ENCODE results near the gene NMUR1. TPM values are rescaled to one million over a fixed set of nuclear protein-coding genes. Genes with fewer than 3 reads are reported as not detected.

NMUR1 gene
- total RNA-seq, 1 donor from 2014 or later: not detected

DNA sequence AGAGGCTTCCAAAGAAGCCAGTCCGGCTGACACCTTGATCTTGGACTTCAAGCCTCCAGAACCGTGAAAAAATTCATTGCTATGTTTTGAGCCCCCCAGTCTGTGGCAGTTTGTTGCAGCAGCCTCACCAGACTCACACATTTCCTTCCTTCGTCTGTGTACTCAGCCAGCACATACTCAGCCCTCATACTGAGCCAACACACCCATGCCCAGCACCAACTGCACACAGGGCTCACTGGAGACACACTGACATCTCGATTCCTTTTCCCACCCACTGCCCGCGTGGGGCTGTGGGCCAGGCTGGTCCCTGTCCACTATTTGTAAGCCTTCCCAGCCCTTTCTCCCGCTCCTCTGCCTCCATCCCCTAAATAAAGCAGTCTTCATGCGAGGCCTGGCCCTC is 24.1 kb upstream of the NMUR1 start:
- DNase-seq (ENCODE audit: low read depth): no peak

DNA sequence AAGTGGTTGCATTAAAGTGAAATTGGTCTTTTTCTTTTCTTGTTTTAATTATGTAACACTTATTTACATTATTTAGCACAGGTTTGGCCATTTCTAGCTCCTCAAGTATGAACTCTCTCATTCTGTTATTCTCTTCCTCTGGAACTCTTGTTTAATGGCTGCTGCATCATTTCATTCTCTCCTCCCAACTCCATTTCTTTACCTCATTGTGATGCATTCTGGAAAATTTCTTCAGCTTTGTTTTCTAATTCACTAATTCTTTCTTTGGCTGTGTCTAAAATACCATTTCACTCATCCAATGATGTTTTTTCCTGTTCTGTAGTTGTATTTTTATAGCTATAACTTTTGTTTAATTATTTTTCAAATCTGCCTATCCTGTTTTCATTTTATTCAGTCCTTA is 22.5 kb upstream of the NMUR1 start:
- DNase-seq (ENCODE audit: low read depth): no peak

DNA sequence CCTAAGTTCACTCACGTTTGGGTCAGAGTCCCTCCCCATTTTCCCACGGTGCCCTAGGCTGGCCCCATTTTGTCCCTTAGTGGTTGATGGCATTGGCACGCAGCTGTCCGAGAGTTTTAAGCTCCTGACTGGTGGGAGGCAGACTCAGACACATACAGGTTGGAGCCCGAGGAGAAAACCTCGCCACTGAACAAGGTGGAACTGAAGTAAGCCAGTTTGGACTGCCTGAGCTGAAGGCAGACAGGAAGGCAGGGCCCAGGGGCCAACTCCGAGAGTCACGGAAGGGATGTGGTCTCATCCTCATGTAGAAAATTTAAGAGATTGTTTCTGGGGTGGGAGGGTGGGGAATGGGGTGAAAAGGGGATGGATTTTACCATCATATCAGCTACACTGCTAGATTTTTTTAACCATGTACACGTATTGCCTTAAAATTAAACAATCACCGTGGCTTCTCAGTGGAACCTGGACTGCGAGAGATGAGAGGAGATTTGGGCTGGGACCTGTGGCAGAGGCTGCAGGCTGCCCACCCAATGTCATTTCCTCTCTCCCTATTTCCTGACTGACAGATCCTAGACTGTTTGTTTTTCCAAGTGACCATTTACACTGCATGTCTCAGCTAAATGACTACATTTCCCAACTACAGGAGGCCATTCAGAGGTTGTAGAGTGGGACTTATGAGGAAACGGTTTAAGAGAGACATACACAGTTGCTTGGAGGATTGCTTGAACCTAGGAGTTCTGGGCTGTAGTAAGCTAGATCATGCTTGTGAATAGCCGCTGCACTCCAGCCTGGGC is 19.4 kb upstream of the NMUR1 start:
- DNase-seq (ENCODE audit: low read depth): no peak

DNA sequence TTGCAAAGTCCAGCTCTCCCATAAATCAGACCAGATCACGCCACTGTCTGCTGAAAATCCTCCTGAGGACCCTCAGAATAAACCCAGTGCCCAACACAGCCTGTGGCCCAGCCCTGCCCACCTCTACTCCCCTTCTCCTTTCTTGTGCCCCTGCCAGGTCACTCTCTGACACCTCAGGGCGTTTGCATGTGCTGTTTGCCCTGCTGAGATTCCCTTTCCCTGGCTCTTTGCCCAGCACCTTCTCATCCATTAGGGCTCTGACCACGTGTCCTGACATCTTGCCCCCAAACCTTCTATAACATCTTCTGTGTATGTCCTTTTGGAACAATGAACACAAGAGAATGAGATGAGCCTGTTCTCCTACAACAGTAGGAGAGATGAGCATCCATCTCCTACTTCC is 18.5 kb upstream of the NMUR1 start:
- DNase-seq (ENCODE audit: low read depth): no peak

DNA sequence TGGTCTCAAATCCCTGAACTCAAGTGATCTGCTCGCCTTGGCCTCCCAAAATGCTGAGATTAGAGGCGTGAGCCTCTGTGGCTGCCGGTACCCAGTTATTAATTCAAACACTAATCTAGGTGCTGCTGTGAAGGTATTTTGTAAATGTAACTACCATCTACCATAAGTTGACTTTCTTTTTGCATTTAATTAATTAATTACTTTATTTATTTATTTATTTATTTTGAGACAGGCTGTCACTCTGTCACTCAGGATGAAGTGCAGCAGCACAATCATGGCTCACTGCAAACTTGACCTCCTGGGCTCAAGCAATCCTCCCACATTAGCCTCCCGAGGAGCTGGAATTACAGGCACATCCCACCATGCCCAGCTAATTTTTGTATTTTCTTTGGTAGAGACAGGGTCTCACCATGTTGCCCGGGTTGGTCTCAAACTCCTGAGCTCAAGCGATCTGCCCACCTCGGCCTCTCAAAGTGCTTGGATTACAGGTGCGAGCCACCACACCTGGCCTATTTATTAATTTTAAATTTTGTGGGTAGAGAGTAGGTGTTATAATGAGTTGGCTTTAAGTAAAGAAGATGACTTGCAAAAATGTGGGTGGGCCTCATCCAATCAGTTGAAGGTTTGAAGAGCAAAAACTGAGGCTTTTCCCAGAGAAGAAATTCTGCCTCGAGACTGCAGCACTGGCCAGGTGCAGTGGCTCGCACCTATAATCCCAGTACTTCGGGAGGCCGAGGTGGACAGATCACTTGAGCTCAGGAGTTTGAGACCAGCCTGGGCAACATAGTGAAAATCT is 17.3 kb upstream of the NMUR1 start:
- no peak for DNase-seq (ENCODE audit: low read depth)

DNA sequence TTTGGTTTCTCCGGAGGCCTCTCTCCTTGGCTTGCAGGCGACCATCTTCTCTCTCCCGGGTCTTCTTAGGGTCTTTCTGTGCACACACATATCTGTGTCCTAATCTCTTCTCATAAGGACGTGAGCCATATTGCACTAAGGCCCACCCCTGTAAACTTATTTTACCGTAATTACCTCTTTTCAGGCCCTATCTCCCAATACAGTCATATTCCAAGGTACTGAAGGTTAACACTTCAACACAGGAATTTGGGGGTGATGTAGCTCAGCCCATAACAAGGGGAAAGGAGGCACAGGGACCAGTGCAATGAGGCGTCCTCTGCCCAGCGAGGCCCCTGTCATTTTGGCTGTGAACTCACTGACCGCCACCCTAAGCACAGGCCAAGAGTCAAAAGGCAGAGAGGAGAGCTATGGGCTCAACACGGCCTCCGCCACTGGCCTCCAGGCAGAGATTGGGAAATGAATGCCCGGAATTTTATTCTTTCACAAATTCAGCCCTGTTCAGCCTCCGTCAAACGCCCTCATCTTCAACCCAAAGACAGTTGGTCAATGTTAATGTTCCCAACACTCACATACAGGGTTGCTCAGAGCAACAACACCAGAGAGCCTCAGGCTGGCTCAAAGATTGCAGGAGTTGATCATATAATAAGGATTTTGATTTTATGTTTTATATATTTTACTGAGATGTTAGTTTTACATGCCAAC is 15.9 kb upstream of the NMUR1 start:
- no peak for DNase-seq (ENCODE audit: low read depth)

DNA sequence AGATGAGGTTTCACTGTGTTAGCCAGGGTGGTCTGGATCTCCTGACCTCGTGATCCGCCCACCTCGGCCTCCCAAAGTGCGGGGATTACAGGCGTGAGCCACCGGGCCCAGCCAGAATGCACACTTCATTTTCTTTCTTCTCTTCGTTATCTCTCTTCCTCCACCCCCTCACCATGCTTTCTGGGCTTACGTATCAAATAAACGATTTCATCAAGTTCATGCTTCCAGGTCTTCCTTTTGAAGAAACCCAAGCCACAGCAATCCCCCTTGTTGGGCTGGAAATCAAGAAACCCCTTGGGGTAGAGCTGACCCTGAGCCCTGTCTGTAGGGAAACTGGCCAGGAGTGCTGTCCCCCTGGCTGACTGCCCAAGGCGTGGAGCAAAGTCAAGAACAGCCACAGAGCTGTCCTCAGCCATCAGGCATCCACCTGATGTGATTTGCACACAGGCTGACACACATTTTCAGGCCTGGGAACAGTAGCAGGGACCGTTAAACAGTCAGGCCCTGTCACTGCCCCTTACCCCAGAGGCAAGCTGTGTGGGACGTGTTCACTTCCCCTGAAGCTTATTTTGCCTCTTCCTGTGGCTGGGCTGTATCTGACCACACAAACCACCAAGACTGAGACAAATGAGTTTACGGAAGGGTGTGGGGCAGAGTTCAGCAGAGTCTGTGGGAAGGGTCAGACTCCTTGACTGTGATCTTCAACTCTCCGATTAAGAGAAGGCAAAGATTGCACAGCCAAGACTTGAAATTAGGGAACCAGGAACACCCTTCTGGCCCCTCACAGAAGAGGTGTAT is 15.1 kb upstream of the NMUR1 start:
- DNase-seq (ENCODE audit: low read depth): peak; percentile 87

DNA sequence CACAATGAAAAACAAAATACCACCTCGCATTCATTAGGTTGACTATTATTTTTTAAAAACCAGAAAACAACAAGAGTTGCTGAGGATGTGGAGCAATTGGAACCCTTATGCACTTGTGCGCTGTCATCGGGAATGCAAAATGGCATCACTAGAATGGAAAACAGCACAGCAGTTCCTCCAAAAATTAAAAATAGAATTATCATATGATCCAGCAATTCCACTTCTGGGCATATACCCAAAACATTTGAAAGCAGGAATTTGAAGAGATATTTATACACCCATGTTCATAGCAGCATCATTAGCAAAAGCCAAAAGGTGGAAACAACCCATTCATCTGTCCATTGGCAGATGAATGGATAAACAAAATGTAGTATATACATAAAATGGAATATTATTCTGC is 11.9 kb upstream of the NMUR1 start:
- DNase-seq (ENCODE audit: low read depth): peak; percentile 76

DNA sequence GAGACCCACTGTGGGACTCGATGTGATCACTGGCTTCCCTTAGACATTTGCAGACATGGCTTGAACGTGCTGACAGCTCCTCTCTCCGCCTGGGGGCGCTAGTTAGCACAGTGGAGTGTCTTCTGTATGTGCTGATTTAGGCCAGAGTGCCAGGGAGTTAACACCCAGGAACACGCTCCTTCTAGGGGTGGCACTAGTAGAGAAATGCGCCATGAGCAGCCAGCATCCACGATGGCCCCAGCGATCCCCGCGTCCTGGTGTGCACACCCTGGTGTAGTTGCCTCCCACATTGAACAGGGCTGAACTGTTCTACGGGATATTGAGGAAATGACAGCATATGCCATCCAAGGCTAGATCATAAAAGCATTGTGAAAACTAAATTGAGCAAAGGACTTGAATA is 11.4 kb upstream of the NMUR1 start:
- no peak for DNase-seq (ENCODE audit: low read depth)

DNA sequence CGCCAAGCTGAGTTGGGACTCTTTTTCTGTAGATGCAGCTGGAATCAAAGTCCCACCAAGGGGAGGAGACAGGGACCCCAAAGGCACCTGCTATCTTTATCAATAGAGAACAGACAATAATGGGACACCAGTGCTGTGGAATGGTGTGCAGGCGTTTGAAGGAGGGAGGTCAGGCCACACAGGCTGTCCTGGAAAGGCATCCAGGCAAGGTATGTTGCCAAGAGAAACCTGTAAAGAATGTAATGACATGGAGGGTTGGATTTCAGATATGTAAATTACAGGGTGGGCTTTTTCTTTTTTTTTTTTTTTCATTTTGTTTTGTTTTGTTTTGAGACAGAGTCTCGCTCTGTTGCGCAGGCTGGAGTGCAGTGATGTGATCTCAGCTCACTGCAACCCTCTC is 9.7 kb upstream of the NMUR1 start:
- no peak for DNase-seq (ENCODE audit: low read depth)

DNA sequence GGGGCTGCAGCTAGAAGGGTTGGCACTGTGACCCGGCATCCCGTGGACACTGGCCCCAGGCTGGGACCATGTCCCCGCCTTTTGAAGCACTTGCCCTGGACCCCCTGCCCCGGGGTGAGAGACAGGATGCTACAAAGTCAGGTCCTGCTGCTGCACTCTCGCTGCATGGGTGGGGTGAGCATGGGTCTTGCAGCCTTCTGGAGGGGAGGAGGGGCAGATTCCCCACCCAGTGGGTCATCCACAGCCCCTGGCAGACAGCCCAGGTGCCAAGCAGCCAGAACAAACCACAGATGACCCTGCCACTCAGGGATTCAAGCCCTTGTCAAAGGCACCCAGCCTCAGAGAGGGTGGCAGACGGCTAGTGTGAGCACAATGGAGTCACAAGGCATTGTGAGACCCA is 5.7 kb upstream of the NMUR1 start:
- peak; percentile 59 for DNase-seq (ENCODE audit: low read depth)

DNA sequence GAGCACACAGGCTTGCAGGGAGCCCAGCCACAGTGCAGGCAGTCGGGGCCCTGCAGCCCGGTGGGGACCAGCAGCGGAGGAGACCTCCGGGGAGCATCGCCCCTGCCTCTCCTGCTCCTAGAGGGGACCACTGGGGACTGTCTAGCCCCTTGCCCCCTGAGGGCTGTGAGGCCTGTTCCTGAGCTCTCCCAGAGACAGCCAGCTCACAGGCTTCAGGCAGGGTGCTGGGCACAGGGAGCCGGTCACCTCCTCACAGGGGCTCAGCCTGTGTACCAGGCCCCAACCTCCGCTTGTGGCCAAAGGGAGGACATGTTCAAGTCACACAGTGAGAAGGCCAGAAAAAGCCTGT is 3.5 kb upstream of the NMUR1 start:
- DNase-seq (ENCODE audit: low read depth): no peak

DNA sequence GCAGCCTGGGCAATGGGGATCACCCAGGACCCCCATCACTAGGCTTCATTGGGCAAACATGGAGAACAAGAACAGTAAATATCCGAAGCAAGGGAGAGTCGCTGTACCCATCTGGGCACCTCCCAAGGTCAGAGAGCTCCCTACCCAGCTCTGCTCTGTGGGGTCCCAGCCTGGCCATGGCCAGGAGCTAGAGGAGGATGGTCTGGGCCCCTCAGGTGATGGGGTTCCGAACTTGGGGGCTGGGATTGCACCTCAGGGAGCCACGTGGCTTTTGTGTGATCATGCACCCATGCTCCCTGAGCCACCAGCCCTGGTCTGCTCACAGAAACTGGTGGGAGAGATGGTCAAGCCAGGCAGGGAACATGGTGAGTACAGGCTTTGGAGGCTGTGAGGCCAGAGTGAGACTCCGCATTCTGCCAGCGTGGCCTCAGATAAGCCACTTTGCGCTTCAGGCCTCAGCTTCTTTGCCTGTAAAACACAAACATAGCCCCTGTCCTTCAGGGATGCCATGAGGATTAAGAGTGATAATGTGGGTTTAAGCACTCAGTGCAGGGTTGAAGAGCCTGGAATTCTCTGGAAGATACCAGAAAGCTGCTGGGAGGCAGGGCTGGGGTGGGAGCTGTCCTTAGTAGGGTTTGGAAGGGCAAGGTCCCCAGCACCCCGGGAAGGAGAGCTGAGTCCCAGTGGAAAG is 3.0 kb upstream of the NMUR1 start:
- no peak for DNase-seq (ENCODE audit: low read depth)

DNA sequence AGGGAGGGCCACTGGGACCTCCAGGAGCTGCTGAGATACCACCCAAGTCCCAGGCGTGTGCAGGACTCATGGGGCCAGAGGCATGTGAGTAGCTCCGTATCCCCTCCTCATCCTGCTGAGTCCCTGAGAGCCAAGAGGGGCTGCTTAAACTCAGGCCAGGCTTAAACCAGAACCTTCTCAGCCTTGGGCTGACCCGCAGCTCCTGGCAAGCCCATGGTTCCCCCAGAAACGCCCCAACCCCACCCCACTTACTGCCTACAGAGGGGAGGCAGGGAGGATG is 2.5 kb upstream of the NMUR1 start:
- DNase-seq (ENCODE audit: low read depth): no peak

DNA sequence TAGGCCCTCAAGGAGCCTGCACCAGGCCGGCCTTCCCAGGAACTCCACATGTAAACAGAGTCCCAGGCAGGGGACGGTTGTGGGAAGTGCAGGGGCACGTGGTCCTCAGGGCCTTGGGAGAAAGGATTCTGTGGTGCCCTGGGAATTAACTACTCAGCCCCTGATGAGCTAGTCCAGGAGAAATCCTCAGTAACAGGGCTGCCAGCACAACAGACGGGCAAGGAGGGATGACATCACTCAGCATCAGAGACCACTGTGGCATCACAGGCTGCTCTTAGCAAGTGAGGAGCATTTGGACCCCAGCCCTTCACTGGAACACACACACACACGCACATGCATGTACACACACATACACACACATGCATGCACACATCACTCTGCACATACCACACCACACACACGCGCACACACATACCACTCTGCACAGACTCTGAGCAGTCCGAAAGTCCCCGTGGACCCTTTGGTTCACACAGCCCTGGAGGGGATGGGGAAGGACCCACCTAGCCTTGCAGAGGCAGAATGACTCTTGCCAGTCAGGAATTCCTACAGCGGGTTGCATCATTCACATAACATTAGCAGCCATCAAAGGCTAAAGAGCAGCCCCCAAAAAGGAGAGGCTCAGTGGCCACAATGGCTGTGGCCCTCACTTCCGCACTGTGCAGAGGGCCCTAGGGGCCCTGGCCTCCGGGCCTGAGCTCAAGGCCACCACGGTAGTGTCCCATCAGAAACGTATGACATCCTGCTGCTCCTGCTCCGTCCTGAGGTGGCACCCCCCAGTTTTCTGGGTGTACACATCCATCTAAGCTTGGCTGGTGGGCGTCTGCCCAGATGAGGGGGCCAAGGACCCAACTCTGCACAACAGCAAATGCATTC is 1.9 kb upstream of the NMUR1 start:
- DNase-seq (ENCODE audit: low read depth): no peak

DNA sequence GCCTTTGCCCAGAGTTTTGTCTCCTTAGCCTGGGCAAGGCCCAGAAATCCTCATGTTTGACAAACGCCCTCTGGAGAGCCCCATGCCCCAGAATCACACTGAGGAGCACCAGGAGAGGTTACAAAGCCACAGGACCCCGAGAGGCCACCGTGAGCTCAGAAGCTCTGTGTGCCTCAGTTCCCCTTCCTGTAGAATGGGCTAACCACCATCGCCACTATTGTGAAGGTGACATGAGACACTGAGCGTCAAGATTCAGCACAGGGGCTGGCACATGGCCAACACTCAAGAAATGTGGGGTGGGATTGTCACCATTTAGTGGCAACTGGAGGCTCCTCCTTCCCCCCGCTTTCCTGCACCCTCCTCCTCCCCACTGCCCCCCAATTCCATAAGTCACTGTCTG is 1.2 kb upstream of the NMUR1 start:
- no peak for DNase-seq (ENCODE audit: low read depth)

DNA sequence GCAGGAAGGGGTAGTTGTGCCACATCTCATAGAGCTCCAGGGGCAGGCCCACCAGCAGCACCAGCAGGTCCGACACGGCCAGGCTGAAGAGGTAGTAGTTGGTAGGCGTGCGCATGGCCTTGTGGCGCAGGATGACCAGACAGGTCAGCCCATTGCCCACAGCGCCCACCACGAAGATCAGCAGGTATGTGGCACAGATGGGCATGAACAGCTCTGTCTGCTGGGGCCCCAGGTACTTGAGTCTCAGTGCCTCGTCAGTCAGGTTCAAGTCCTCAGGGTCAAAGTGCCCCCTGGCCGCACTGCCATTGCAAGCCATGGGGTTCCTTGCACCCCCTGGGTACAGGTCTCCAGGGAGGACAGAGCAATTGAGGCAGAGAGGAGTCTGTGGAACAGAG is 1.6 kb downstream of the NMUR1 start:
- DNase-seq (ENCODE audit: low read depth): no peak

DNA sequence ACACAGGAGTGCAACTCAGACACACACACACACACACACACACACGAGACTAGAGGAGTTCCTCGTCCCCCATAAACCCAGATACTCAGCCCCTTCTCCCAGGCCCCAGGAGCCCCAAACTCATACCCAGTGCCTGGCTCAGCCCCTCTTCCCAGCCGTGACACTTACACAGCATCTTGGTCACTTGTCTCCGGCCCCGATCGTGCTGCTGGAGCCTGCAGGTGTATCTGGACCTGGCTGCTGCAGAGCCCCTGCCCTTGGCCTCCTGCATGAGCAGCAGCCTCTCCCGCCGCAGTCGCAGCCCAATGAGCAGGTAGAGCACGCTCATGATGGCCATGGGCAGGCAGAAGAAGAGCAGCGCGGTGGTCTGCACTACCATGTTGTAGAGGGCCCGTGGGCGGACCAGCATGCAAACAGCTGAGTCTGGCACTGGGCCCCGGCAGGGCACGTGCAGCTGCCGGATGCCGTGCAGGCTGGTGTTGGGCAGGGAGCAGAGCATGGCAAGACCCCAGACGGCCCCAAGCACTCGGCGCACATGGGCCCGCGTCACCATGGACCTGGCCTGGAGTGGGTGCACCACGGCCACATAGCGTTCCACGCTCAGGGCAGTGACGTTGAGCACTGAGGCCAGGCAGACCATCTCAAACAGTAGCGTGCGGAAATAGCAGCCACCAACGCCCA is 2.1 kb downstream of the NMUR1 start:
- DNase-seq (ENCODE audit: low read depth): no peak

DNA sequence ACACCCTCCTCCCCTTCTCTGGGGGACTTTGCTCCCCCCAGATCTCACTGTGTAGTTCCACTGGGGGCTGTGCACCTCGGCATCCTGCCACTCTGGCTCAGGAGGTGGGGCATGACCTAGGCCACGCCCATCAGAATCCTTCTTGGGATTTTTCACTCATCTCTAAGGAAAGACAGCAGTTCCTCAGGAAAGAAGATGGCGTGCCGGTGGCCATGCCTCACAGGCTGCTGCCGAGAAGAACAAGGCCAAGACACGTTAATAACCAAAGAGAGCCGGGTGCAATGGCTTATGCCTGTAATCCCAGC is 3.2 kb downstream of the NMUR1 start:
- no peak for DNase-seq (ENCODE audit: low read depth)
